Esophagus muscularis mucosa (tissue), 4 donors: ENCODE data around the gene DAPK3. TPM values are rescaled to one million over a fixed set of nuclear protein-coding genes. Genes with fewer than 3 reads are reported as not detected.
A peak's percentile ranks its signal among the peaks of the same experiment; 100 is the strongest.

ENCODE experiments used
- DNase-seq: peaks from one replicate; pipeline ENCODE4 v3.0.0-alpha.2; 2017; ENCODE audit errors: extremely low spot score
- H3K27ac ChIP-seq, 4 donors: fragments of 200-600 bp; sonication (generic); replicated peaks in 1 of 4; 1 replicate in 3 of 4; 2 replicates in 1 of 4; pipeline ENCODE4 v1.5.1; 2016 to 2019; ENCODE audit warnings: mild to moderate bottlenecking in 1 of 4
- H3K27me3 ChIP-seq, 4 donors: fragments of 200-600 bp; sonication (generic); one replicate each; pipeline versions ENCODE4 v1.5.1 to v1.6.0; 2016 to 2019
- H3K36me3 ChIP-seq, 4 donors: fragments of 200-600 bp; sonication (generic); one replicate each; pipeline ENCODE4 v1.5.1; 2016 to 2019
- H3K4me1 ChIP-seq, 4 donors: fragments of 200-600 bp; sonication (generic); one replicate each; pipeline ENCODE4 v1.5.1; 2016 to 2019
- H3K4me3 ChIP-seq, 4 donors: fragments of 200-600 bp; sonication (generic); 1 replicate in 2 of 4; 2 replicates in 2 of 4; pipeline ENCODE4 v1.5.1; 2016 to 2019; ENCODE audit warnings: mild to moderate bottlenecking in 4 of 4, moderate library complexity in 1 of 4
- H3K9me3 ChIP-seq, 4 donors: fragments of 200-600 bp; sonication (generic); 1 replicate in 3 of 4; 2 replicates in 1 of 4; pipeline ENCODE4 v1.5.1; 2016 to 2019
- CTCF ChIP-seq, 3 experiments: fragments of 200-600 bp in 2 of 3; fragments of 450-650 bp in 1 of 3; sonication (generic) in 2 of 3; IDR thresholded peaks; one replicate each; pipeline ENCODE4 v1.5.1; 2017 to 2019; ENCODE audit warnings: antibody characterized with exemption in 3 of 3, mild to moderate bottlenecking in 2 of 3, moderate library complexity in 1 of 3
- EP300 ChIP-seq: sonication (generic); formaldehyde crosslinking; IDR thresholded peaks from one replicate; pipeline ENCODE4 v1.6.1; 2017; ENCODE audit warnings: antibody characterized with exemption
- POLR2A ChIP-seq: fragments of 450-650 bp; IDR thresholded peaks from one replicate; pipeline ENCODE4 v1.6.1; 2017; ENCODE audit warnings: antibody characterized with exemption, moderate library complexity, mild to moderate bottlenecking, low read depth
- POLR2AphosphoS5 ChIP-seq, 2 donors: sonication (generic); formaldehyde crosslinking; IDR thresholded peaks; one replicate each; pipeline ENCODE4 v1.6.1; 2017; ENCODE audit warnings: antibody characterized with exemption in 2 of 2
- WGBS: methylation state at CpG from one replicate; pipeline ENCODE4 v1.1.5; 2018; 5-methylcytosine and 5-hydroxymethylcytosine counted together
- intact Hi-C: fragments of 100-400 bp; cut with DNase I; formaldehyde crosslinking; loops from one replicate; pipeline ENCODE4 v1.15.1; 2023
- total RNA-seq, 4 donors: library from RNA; depleted of rRNA; stranded (reverse); fragments of >200 nt; gene quantifications; one replicate each; pipeline versions ENCODE4 v1.1.0 to v1.2.1, GENCODE V29; 2016

Gene DAPK3
- total RNA-seq, 4 donors from 2014 or later: 140 to 226 (median 212) TPM

- intact Hi-C loops: no loop called here
- H3K36me3 ChIP-seq: peaks cover 39 to 74% (median 66%) of the 10 kb centered on the region in 4 donors
These were observed 4.6 kb downstream of the DAPK3 start for GRCh38 chr19:3966051-3967017.

GRCh38 chr19:3964256-3965194 lies 6.4 kb downstream of the DAPK3 start:
- WGBS: 85% methylated on average over 30 of the region's 60 CpGs
- H3K4me1 ChIP-seq: peaks cover 41 to 60% (median 52%) of the 10 kb centered on the region in 4 donors
- H3K27ac ChIP-seq: peak overlapping the region; percentile 99 to 100 (median 100)
- DNase-seq: no peak
- intact Hi-C loops: no loop called here
- no peak overlapping the region for H3K4me3 ChIP-seq
- no peaks in the 10 kb centered on the region for H3K27me3 ChIP-seq
- TF ChIP-seq POLR2A: no peak
- no peak for TF ChIP-seq EP300
- no peak for TF ChIP-seq CTCF (IDR thresholded peaks at IDR 0.05)
- peak in 1 of 2 donors; percentile 6 for TF ChIP-seq POLR2AphosphoS5 (IDR thresholded peaks at IDR 0.05)
- peaks cover 57 to 92% (median 84%) of the 10 kb centered on the region in 4 donors for H3K36me3 ChIP-seq
- no peaks in the 10 kb centered on the region for H3K9me3 ChIP-seq

More at GRCh38 chr19:3966051-3967017, 4.6 kb downstream of the DAPK3 start:
- Histone ChIP-seq H3K4me1 (peaks cover 50 to 71% (median 62%) of the 10 kb centered on the region in 4 donors), H3K9me3 (no peaks in the 10 kb centered on the region), H3K27me3 (no peaks in the 10 kb centered on the region), H3K27ac (peak overlapping the region; percentile 99 to 100 (median 100)), H3K4me3 (peak overlapping the region; percentile 13 to 99 (median 34))
- TF ChIP-seq CTCF (IDR thresholded peaks at IDR 0.05): no peak
- no peak for TF ChIP-seq EP300
- no peak for TF ChIP-seq POLR2AphosphoS5 (IDR thresholded peaks at IDR 0.05)
- TF ChIP-seq POLR2A: no peak
- WGBS: 50% methylated on average over 26 of the region's 30 CpGs
- DNase-seq: no peak

- DNase-seq: no peak
These were observed 7.2 kb downstream of the DAPK3 start for GRCh38 chr19:3963458-3964255.

More at GRCh38 chr19:3963458-3964255, 7.2 kb downstream of the DAPK3 start:
- Histone ChIP-seq H3K9me3 (no peaks in the 10 kb centered on the region), H3K27ac (peak overlapping the region; percentile 34 to 100 (median 100)), H3K36me3 (peaks cover 66 to 98% (median 92%) of the 10 kb centered on the region in 4 donors), H3K27me3 (no peaks in the 10 kb centered on the region), H3K4me1 (peaks cover 34 to 52% (median 48%) of the 10 kb centered on the region in 4 donors), H3K4me3 (no peak overlapping the region)
- intact Hi-C loops: no loop called here
- TF ChIP-seq POLR2A (no peak), EP300 (no peak), CTCF (IDR thresholded peaks at IDR 0.05) (no peak), POLR2AphosphoS5 (IDR thresholded peaks at IDR 0.05) (no peak)
- WGBS: 89% methylated on average over 22 of the region's 35 CpGs
